ENCODE data around the gene RTL1. TPM values are rescaled to one million over a fixed set of nuclear protein-coding genes. Genes with fewer than 3 reads are reported as not detected.

RTL1 gene
- total and polyA plus RNA-seq, 2 of the 13 experiments (the other 11 are each of a cell fraction or from before 2014, with no cell fraction given): not detected

DNA sequence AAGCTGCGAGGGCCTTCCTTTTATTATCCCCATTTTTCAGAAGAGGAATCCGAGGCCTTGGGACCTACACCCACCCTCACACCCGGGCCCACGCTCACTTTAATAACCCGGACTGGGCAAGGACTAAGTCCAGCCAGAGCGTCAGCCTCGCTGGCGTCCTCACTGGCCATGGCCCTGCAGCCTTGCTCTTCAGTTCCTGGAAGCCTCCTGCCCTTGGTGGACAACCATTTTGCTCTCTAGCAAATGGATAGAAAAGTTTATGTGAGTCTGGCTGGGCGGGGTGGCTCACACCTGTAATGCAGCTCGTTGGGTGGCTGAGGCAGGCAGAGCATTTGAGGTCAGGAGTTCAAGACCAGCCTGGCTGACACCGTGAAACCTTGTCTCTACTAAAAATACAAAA is 9.8 kb downstream of the RTL1 start:
- Histone ChIP-seq H3K27ac (ENCODE audit: extremely low read length, insufficient read depth, low read length) (no peak overlapping the region), H3K4me1 (ENCODE audit: insufficient read depth, low read length) (peaks cover 20% of the 10 kb centered on the region), H3K36me3 (replicated peaks in 1 of 2; ENCODE audit: control insufficient read depth in 1 of 2, insufficient read depth in 2 of 2, low read length in 2 of 2) (no peaks in the 10 kb centered on the region), H3K4me3 (replicated peaks in 1 of 3; ENCODE audit: insufficient read depth in 1 of 3, low read depth in 2 of 3, low read length in 3 of 3) (no peak overlapping the region; a peak in 1 of 6 replicates), H3K4me2 (ENCODE audit: low read depth, low read length) (peak overlapping the region; percentile 70; the same call in 1 of the 2 replicates), H4K20me1 (ENCODE audit: insufficient read depth, low read length) (no peaks in the 10 kb centered on the region), H3K9ac (ENCODE audit: insufficient read depth, low read depth, low read length) (no peak overlapping the region), H3K27me3 (ENCODE audit: control insufficient read depth in 1 of 2, insufficient read depth in 2 of 2, low read length in 2 of 2) (peaks cover 0 to 18% of the 10 kb centered on the region in 2 experiments; a peak in 2 of 5 replicates), H3K79me2 (ENCODE audit: insufficient read depth, low read length) (no peaks in the 10 kb centered on the region), H2AFZ (ENCODE audit: low read length) (no peak overlapping the region), H3K9me3 (ENCODE audit: low read length) (no peaks in the 10 kb centered on the region)
- in situ Hi-C loops (cut with HindIII; ENCODE audit: extremely low pct_ligation_motif_present, low pct_unique_long_range_greater_than_20kb) (loop anchor here (10.0 kb wide), 1 partner anchor 489 kb away; no protein-coding TSS in a partner anchor), intact Hi-C loops (cut with micrococcal nuclease; ENCODE audit: unreplicated experiment) (no loop called here)
- TF ChIP-seq BCL6 (CRISPR knock-in tag; IDR thresholded peaks at IDR 0.05) (peak; percentile 49; the same call in 1 of the 2 replicates), ZNF841 (CRISPR knock-in tag; IDR thresholded peaks at IDR 0.05; ENCODE audit: borderline replicate concordance) (no peak)
- ChIA-PET CTCF (ENCODE audit: low intra/inter-chr PET ratio, low total read pairs) (no interaction called here), POLR2A (no interaction called here)
- BruUV-seq (replicated peaks): no TSS peak
- FAIRE-seq (no peak), DNase-seq (ENCODE audit: low spot score) (no peak), ATAC-seq (no peak)
- 52% methylated on average over 11 of the region's 11 CpGs for WGBS (ENCODE audit: low lambda C conversion rate)

GRCh38 chr14:100893228-100893601 is 10.3 kb downstream of the RTL1 start:
- 2% methylated on average over 8 of the region's 8 CpGs for WGBS (ENCODE audit: low lambda C conversion rate)
- no peak overlapping the region for H3K27ac ChIP-seq (ENCODE audit: extremely low read length, insufficient read depth, low read length)
- no peaks in the 10 kb centered on the region for H3K9me3 ChIP-seq (ENCODE audit: low read length)
- BruUV-seq (replicated peaks): no TSS peak
- peaks cover 0 to 18% of the 10 kb centered on the region in 2 experiments; a peak in 2 of 5 replicates for H3K27me3 ChIP-seq (ENCODE audit: control insufficient read depth in 1 of 2, insufficient read depth in 2 of 2, low read length in 2 of 2)
- POLR2A ChIA-PET: no interaction called here
- intact Hi-C loops (cut with micrococcal nuclease; ENCODE audit: unreplicated experiment): no loop called here
- peak overlapping the region; percentile 70 for H3K4me2 ChIP-seq (ENCODE audit: low read depth, low read length)
- H3K36me3 ChIP-seq (replicated peaks in 1 of 2; ENCODE audit: control insufficient read depth in 1 of 2, insufficient read depth in 2 of 2, low read length in 2 of 2): no peaks in the 10 kb centered on the region
- peak; percentile 37 for FAIRE-seq
- in situ Hi-C loops (cut with HindIII; ENCODE audit: extremely low pct_ligation_motif_present, low pct_unique_long_range_greater_than_20kb): loop anchor here (10.0 kb wide), 1 partner anchor 488 kb away; no protein-coding TSS in a partner anchor
- peaks cover 20% of the 10 kb centered on the region for H3K4me1 ChIP-seq (ENCODE audit: insufficient read depth, low read length)
- ATAC-seq: peak; percentile 65; the same call in 2 of the 3 replicates
- H3K79me2 ChIP-seq (ENCODE audit: insufficient read depth, low read length): no peaks in the 10 kb centered on the region
- CTCF ChIA-PET (ENCODE audit: low intra/inter-chr PET ratio, low total read pairs): no interaction called here
- DNase-seq (ENCODE audit: low spot score): no peak
- no peaks in the 10 kb centered on the region for H4K20me1 ChIP-seq (ENCODE audit: insufficient read depth, low read length)
- H2AFZ ChIP-seq (ENCODE audit: low read length): no peak overlapping the region
- H3K9ac ChIP-seq (ENCODE audit: insufficient read depth, low read depth, low read length): no peak overlapping the region
- H3K4me3 ChIP-seq (replicated peaks in 1 of 3; ENCODE audit: insufficient read depth in 1 of 3, low read depth in 2 of 3, low read length in 3 of 3): peak overlapping the region in 1 of 3 experiments; percentile 47; a peak in 1 of 6 replicates
- TF ChIP-seq ZNF850 (CRISPR knock-in tag; conservative IDR thresholded peaks at IDR 0.05) (no peak), TFAP4 (IDR thresholded peaks at IDR 0.05; ENCODE audit: borderline replicate concordance, low read depth) (peak; percentile 29; the same call in 1 of the 2 replicates), ZNF652 (CRISPR knock-in tag; IDR thresholded peaks at IDR 0.05; ENCODE audit: borderline replicate concordance, low read depth) (0 out of 2 replicates have a peak, but pooled peaks have one; percentile 27), ZBTB7A (CRISPR knock-in tag; IDR thresholded peaks at IDR 0.05) (0 out of 2 replicates have a peak, but pooled peaks have one; percentile 17), ZNF562 (CRISPR knock-in tag; IDR thresholded peaks at IDR 0.05; ENCODE audit: borderline replicate concordance) (no peak), POLR2AphosphoS2 (IDR thresholded peaks at IDR 0.05; ENCODE audit: low read depth, low read length) (no peak), ZNF580 (CRISPR knock-in tag; IDR thresholded peaks at IDR 0.05; ENCODE audit: borderline replicate concordance, low read depth) (no peak), ATAD3A (CRISPR knock-in tag; IDR thresholded peaks at IDR 0.05) (no peak), PPARG (CRISPR knock-in tag; conservative IDR thresholded peaks at IDR 0.05) (0 out of 2 replicates have a peak, but pooled peaks have one; percentile 52), EHMT2 (IDR thresholded peaks at IDR 0.05; ENCODE audit: borderline replicate concordance, low read depth, low read length) (no peak), ZNF512B (CRISPR knock-in tag; IDR thresholded peaks at IDR 0.05; ENCODE audit: borderline replicate concordance) (no peak), FOXA1 (IDR thresholded peaks at IDR 0.05) (no peak), FOXA1 (CRISPR knock-in tag; IDR thresholded peaks at IDR 0.05) (peak; percentile 48), ZNF292 (CRISPR knock-in tag; IDR thresholded peaks at IDR 0.05; ENCODE audit: borderline replicate concordance, low read depth) (0 out of 2 replicates have a peak, but pooled peaks have one; percentile 27)
